ENCODE data around the gene LLGL1. TPM values are rescaled to one million over a fixed set of nuclear protein-coding genes. Genes with fewer than 3 reads are reported as not detected.

The LLGL1 gene
- total and polyA plus RNA-seq, 10 of the 15 experiments (the other 5 are each of a cell fraction or from before 2014, with no cell fraction given) = 0.02 to 9.2 (median 2.5) TPM

DNA sequence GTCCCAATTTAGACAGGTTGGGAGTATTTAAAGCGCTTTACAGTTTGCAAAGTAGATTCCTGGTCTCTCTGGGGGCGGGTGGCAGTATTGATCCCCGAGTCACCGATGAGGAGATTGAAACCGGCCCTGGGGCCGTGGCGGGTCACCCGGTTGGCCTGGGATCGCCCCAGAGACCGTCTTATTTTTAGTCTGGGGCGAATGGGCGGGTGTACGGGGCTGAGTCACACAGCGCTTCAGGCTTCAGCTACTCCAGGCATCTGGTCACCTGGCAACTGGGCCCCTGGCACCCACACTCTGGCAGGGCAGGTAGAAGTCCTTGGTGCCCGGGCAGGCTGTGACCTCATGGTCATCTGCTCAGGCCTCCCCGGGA lies 35.7 kb downstream of the LLGL1 start:
- Histone ChIP-seq H3K4me2 (ENCODE audit: control insufficient read depth, insufficient read depth) (peak overlapping the region; percentile 95), H3K9me3 (replicated peaks; ENCODE audit: control insufficient read depth, insufficient read depth, low read length) (no peaks in the 10 kb centered on the region), H3K36me3 (ENCODE audit: control insufficient read depth in 2 of 2, insufficient read depth in 2 of 2, low read length in 1 of 2) (peaks cover 0 to 5% of the 10 kb centered on the region in 2 experiments; a peak in 3 of 4 replicates), H3K4me1 (ENCODE audit: control insufficient read depth, insufficient read depth, low read length) (peaks cover 21% of the 10 kb centered on the region), H4K20me1 (ENCODE audit: control insufficient read depth, insufficient read depth) (no peaks in the 10 kb centered on the region), H3K79me2 (ENCODE audit: control insufficient read depth, insufficient read depth, low read length) (peaks cover 14% of the 10 kb centered on the region), H3K27ac (ENCODE audit: control insufficient read depth, insufficient read depth) (peak overlapping the region; percentile 82), H3K27me3 (replicated peaks in 1 of 2; ENCODE audit: control insufficient read depth in 2 of 2, insufficient read depth in 2 of 2, low read length in 1 of 2) (no peaks in the 10 kb centered on the region), H2AFZ (ENCODE audit: control insufficient read depth, low read depth, low read length) (peak overlapping the region; percentile 96), H3K4me3 (peak overlapping the region; percentile 91), H3K9ac (ENCODE audit: control insufficient read depth, insufficient read depth, low read length) (peak overlapping the region; percentile 79)
- ChIA-PET RAD21 (ENCODE audit: unreplicated experiment) (interaction anchor here (1.5 kb wide), 1 partner anchor 54 kb away, joined by 3 read pairs; the partner anchor contains the start of gene TOP3A), SMC1A (ENCODE audit: uncharacterized antibody, unreplicated experiment) (no interaction called here), POLR2A (interaction anchor here (0.5 to 1.7 kb wide), 2 partner anchors 54 to 100 kb away, joined by 3 to 5 read pairs; partner anchors contain the start of genes SMCR8 and TOP3A), CTCF (interaction anchor here (1.4 kb wide), 1 partner anchor 83 kb away, joined by 3 read pairs; no protein-coding TSS in a partner anchor)
- TF ChIP-seq, protein P1, sequence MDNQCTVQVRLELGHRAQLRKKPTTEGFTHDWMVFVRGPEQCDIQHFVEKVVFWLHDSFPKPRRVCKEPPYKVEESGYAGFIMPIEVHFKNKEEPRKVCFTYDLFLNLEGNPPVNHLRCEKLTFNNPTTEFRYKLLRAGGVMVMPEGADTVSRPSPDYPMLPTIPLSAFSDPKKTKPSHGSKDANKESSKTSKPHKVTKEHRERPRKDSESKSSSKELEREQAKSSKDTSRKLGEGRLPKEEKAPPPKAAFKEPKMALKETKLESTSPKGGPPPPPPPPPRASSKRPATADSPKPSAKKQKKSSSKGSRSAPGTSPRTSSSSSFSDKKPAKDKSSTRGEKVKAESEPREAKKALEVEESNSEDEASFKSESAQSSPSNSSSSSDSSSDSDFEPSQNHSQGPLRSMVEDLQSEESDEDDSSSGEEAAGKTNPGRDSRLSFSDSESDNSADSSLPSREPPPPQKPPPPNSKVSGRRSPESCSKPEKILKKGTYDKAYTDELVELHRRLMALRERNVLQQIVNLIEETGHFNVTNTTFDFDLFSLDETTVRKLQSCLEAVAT (IDR thresholded peaks at IDR 0.05) = peak; percentile 46
- no peak for TF ChIP-seq POLR2AphosphoS2 (IDR thresholded peaks at IDR 0.05; ENCODE audit: low read depth, low read length)
- 0 out of 4 replicates have a peak, but pooled peaks of 1 of the 2 experiments have one; percentile 47 for TF ChIP-seq SRF (IDR thresholded peaks at IDR 0.05; ENCODE audit: low read depth in 2 of 2, low read length in 2 of 2)
- BruUV-seq (replicated peaks) = no TSS peak
- in situ Hi-C loops (cut with MboI) (no loop called here), intact Hi-C loops (cut with micrococcal nuclease; ENCODE audit: unreplicated experiment) (loop anchor here (2.0 kb wide), 2 partner anchors 34 to 54 kb away; partner anchors contain the start of genes SMCR8 and TOP3A)
- WGBS (ENCODE audit: insufficient coverage, insufficient replicate concordance, low lambda C conversion rate, missing lambda C conversion rate) = under 1% methylated on average over 16 of the region's 16 CpGs
- FAIRE-seq (no peak), DNase-seq (ENCODE audit: low read depth, low spot score) (no peak), ATAC-seq (peak; percentile 32)

DNA sequence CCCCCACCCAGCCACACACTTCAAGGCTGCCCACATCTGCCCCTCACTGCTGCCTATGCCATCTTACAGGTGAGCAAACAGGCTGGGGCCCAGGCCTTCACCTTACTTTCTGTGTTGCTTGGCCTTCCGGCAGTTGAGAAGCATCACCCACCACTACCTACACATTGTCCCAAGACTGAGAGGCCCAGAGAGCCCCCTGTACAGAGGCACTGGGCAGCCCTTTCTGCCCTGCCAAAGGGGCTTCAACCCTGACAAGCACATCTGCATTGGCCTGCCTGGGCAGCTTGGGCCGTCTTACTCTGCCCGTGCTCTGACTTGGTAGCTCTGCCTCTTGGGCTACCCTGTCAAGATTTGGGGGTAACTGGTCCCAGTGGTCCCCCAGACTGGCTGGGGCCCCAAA lies 36.2 kb downstream of the LLGL1 start:
- Histone ChIP-seq H2AFZ (ENCODE audit: control insufficient read depth, low read depth, low read length) (no peak overlapping the region), H3K9me3 (replicated peaks; ENCODE audit: control insufficient read depth, insufficient read depth, low read length) (no peaks in the 10 kb centered on the region), H3K9ac (ENCODE audit: control insufficient read depth, insufficient read depth, low read length) (peak overlapping the region; percentile 79), H3K4me3 (peak overlapping the region; percentile 91; the same call in 1 of the 2 replicates), H3K27ac (ENCODE audit: control insufficient read depth, insufficient read depth) (0 out of 2 replicates have a peak overlapping the region, but pooled peaks have one; percentile 82), H3K36me3 (ENCODE audit: control insufficient read depth in 2 of 2, insufficient read depth in 2 of 2, low read length in 1 of 2) (peaks cover 0 to 5% of the 10 kb centered on the region in 2 experiments; a peak in 3 of 4 replicates), H4K20me1 (ENCODE audit: control insufficient read depth, insufficient read depth) (no peaks in the 10 kb centered on the region), H3K27me3 (replicated peaks in 1 of 2; ENCODE audit: control insufficient read depth in 2 of 2, insufficient read depth in 2 of 2, low read length in 1 of 2) (no peaks in the 10 kb centered on the region), H3K79me2 (ENCODE audit: control insufficient read depth, insufficient read depth, low read length) (peaks cover 14% of the 10 kb centered on the region), H3K4me2 (ENCODE audit: control insufficient read depth, insufficient read depth) (peak overlapping the region; percentile 95), H3K4me1 (ENCODE audit: control insufficient read depth, insufficient read depth, low read length) (peaks cover 21% of the 10 kb centered on the region)
- ATAC-seq (no peak), FAIRE-seq (no peak), DNase-seq (ENCODE audit: low read depth, low spot score) (no peak)
- CTCF ChIA-PET = interaction anchor here (1.4 kb wide), 1 partner anchor 84 kb away, joined by 3 read pairs; no protein-coding TSS in a partner anchor
- SMC1A ChIA-PET (ENCODE audit: uncharacterized antibody, unreplicated experiment) = no interaction called here
- intact Hi-C loops (cut with micrococcal nuclease; ENCODE audit: unreplicated experiment) = loop anchor here (2.0 kb wide), 2 partner anchors 35 to 53 kb away; partner anchors contain the start of genes SMCR8 and TOP3A
- BruUV-seq (replicated peaks) = no TSS peak
- POLR2A ChIA-PET = interaction anchor here (1.7 kb wide), 1 partner anchor 53 kb away, joined by 5 read pairs; the partner anchor contains the start of genes SMCR8 and TOP3A
- RAD21 ChIA-PET (ENCODE audit: unreplicated experiment) = interaction anchor here (1.5 kb wide), 1 partner anchor 53 kb away, joined by 3 read pairs; the partner anchor contains the start of gene TOP3A
- 76% methylated on average over 3 of the region's 3 CpGs for WGBS (ENCODE audit: insufficient coverage, insufficient replicate concordance, low lambda C conversion rate, missing lambda C conversion rate)
- in situ Hi-C loops (cut with MboI) = no loop called here
- no peak for TF ChIP-seq STAT3 (IDR thresholded peaks at IDR 0.05; ENCODE audit: low read depth, low read length)

Data from GM12878 (cell line).